ENCODE data around the gene NYNRIN.

The NYNRIN gene

GRCh38 chr14:24411443-24412389, 12.9 kb downstream of the NYNRIN start:
- peak; percentile 58 for ATAC-seq
- H3K9me3 Mint-ChIP-seq: no peaks in the 10 kb centered on the region
- no peaks in the 10 kb centered on the region for H3K4me1 Mint-ChIP-seq
- DNase-seq: no peak
- H3K27me3 Mint-ChIP-seq: no peaks in the 10 kb centered on the region
- H3K4me3 Mint-ChIP-seq: no peak overlapping the region
- no peak overlapping the region for H3K27ac Mint-ChIP-seq

GRCh38 chr14:24414077-24414476, 15.3 kb downstream of the NYNRIN start:
- H3K27ac Mint-ChIP-seq: no peak overlapping the region
- no peak overlapping the region for H3K4me3 Mint-ChIP-seq

GRCh38 chr14:24414732-24415420, 16.1 kb downstream of the NYNRIN start:
- no peaks in the 10 kb centered on the region for H3K9me3 Mint-ChIP-seq
- peak; percentile 13 for ATAC-seq

More at GRCh38 chr14:24414077-24414476, 15.3 kb downstream of the NYNRIN start:
- no peak for ATAC-seq
- Mint-ChIP-seq H3K9me3 (no peaks in the 10 kb centered on the region), H3K27me3 (peaks cover 4% of the 10 kb centered on the region), H3K4me1 (no peaks in the 10 kb centered on the region)
- DNase-seq: no peak

GRCh38 chr14:24415421-24416253, 16.8 kb downstream of the NYNRIN start:
- no peak overlapping the region for H3K4me3 Mint-ChIP-seq
- DNase-seq: no peak
- ATAC-seq: no peak

More at GRCh38 chr14:24414732-24415420, 16.1 kb downstream of the NYNRIN start:
- DNase-seq: no peak
- Mint-ChIP-seq H3K27me3 (peaks cover 11% of the 10 kb centered on the region), H3K4me1 (no peaks in the 10 kb centered on the region), H3K4me3 (no peak overlapping the region), H3K27ac (peak overlapping the region in 1 of 2 donors; percentile 68)

GRCh38 chr14:24416254-24416931, 17.6 kb downstream of the NYNRIN start:
- Mint-ChIP-seq H3K9me3 (no peaks in the 10 kb centered on the region), H3K27ac (no peak overlapping the region), H3K27me3 (peaks cover 11% of the 10 kb centered on the region), H3K4me1 (no peaks in the 10 kb centered on the region), H3K4me3 (no peak overlapping the region)
- no peak for DNase-seq
- ATAC-seq: no peak

More at GRCh38 chr14:24415421-24416253, 16.8 kb downstream of the NYNRIN start:
- peak overlapping the region; percentile 24 to 36 for H3K27ac Mint-ChIP-seq
- H3K4me1 Mint-ChIP-seq: no peaks in the 10 kb centered on the region
- no peaks in the 10 kb centered on the region for H3K9me3 Mint-ChIP-seq
- peaks cover 11% of the 10 kb centered on the region for H3K27me3 Mint-ChIP-seq

GRCh38 chr14:24416932-24417619, 18.3 kb downstream of the NYNRIN start:
- no peaks in the 10 kb centered on the region for H3K4me1 Mint-ChIP-seq
- no peaks in the 10 kb centered on the region for H3K9me3 Mint-ChIP-seq
- no peak for DNase-seq
- H3K27me3 Mint-ChIP-seq: peaks cover 11% of the 10 kb centered on the region
- H3K4me3 Mint-ChIP-seq: no peak overlapping the region
- no peak overlapping the region for H3K27ac Mint-ChIP-seq
- no peak for ATAC-seq

- peaks cover 11% of the 10 kb centered on the region for H3K27me3 Mint-ChIP-seq
Observed at GRCh38 chr14:24417832-24418491, 19.2 kb downstream of the NYNRIN start.

GRCh38 chr14:24418492-24418873, 19.7 kb downstream of the NYNRIN start:
- no peak for ATAC-seq
- Mint-ChIP-seq H3K4me3 (no peak overlapping the region), H3K27ac (peak overlapping the region in 1 of 2 donors; percentile 67), H3K4me1 (no peaks in the 10 kb centered on the region), H3K9me3 (no peaks in the 10 kb centered on the region), H3K27me3 (peaks cover 11% of the 10 kb centered on the region)
- no peak for DNase-seq

More at GRCh38 chr14:24417832-24418491, 19.2 kb downstream of the NYNRIN start:
- Mint-ChIP-seq H3K4me3 (no peak overlapping the region), H3K4me1 (no peaks in the 10 kb centered on the region), H3K27ac (peak overlapping the region; percentile 67 to 79), H3K9me3 (no peaks in the 10 kb centered on the region)
- no peak for DNase-seq
- no peak for ATAC-seq

- no peaks in the 10 kb centered on the region for H3K9me3 Mint-ChIP-seq
- peaks cover 24% of the 10 kb centered on the region for H3K4me1 Mint-ChIP-seq
- DNase-seq (no peak), ATAC-seq (no peak)
- H3K27me3 Mint-ChIP-seq: peaks cover 11% of the 10 kb centered on the region
- no peak overlapping the region for H3K4me3 Mint-ChIP-seq
- H3K27ac Mint-ChIP-seq: no peak overlapping the region
Observed at GRCh38 chr14:24422261-24422660, 23.5 kb downstream of the NYNRIN start.

GRCh38 chr14:24422694-24423601, 24.1 kb downstream of the NYNRIN start:
- no peak for DNase-seq

GRCh38 chr14:24425704-24426103, 26.9 kb downstream of the NYNRIN start:
- H3K9me3 Mint-ChIP-seq: no peaks in the 10 kb centered on the region
- H3K4me3 Mint-ChIP-seq: no peak overlapping the region
- H3K4me1 Mint-ChIP-seq: peaks cover 45% of the 10 kb centered on the region
- DNase-seq (no peak), ATAC-seq (no peak)
- H3K27me3 Mint-ChIP-seq: no peaks in the 10 kb centered on the region
- no peak overlapping the region for H3K27ac Mint-ChIP-seq

More at GRCh38 chr14:24422694-24423601, 24.1 kb downstream of the NYNRIN start:
- ATAC-seq: peak; percentile 36
- Mint-ChIP-seq H3K4me3 (no peak overlapping the region), H3K27me3 (peaks cover 11% of the 10 kb centered on the region), H3K9me3 (no peaks in the 10 kb centered on the region), H3K27ac (no peak overlapping the region), H3K4me1 (peaks cover 30% of the 10 kb centered on the region)

- Mint-ChIP-seq H3K27ac (no peak overlapping the region), H3K4me3 (no peak overlapping the region), H3K4me1 (peaks cover 51% of the 10 kb centered on the region), H3K9me3 (no peaks in the 10 kb centered on the region), H3K27me3 (no peaks in the 10 kb centered on the region)
- DNase-seq: no peak
- no peak for ATAC-seq
Observed at GRCh38 chr14:24426150-24426911, 27.5 kb downstream of the NYNRIN start.

Data from stimulated activated naive CD8-positive, alpha-beta T cell treated with anti-CD3 and anti-CD28 coated beads, Interleukin-15, amount 100 ng/mL, for 72 hours (primary cell).